ENCODE measurements around the gene NDUFAF3. TPM values are rescaled to one million over a fixed set of nuclear protein-coding genes. Genes with fewer than 3 reads are reported as not detected.

The NDUFAF3 gene
- total and polyA plus RNA-seq, 2 donors (not counting 3 experiments of a cell fraction or from before 2014, with no cell fraction given) = 91.1 to 91.4 TPM

- DNase-seq (ENCODE audit: low read depth, low spot score) (no peak), FAIRE-seq (no peak)
- H3K4me3 ChIP-seq (replicated peaks in 1 of 3; ENCODE audit: insufficient read depth in 1 of 3, low read depth in 1 of 3, low read length in 3 of 3) = no peak overlapping the region
- H3K9ac ChIP-seq (replicated peaks; ENCODE audit: extremely low read depth, insufficient read depth, low read length) = no peak overlapping the region
- no TSS peak for BruUV-seq (replicated peaks)
- H3K4me2 ChIP-seq (ENCODE audit: insufficient read depth, low read length) = peak overlapping the region; percentile 74
- no peak overlapping the region for H2AFZ ChIP-seq (ENCODE audit: low read depth, low read length)
- H3K79me2 ChIP-seq (ENCODE audit: control insufficient read depth, insufficient read depth, low read length) = peaks cover 19% of the 10 kb centered on the region
- no peaks in the 10 kb centered on the region for H4K20me1 ChIP-seq (replicated peaks; ENCODE audit: control insufficient read depth, extremely low read depth, insufficient read depth, low read length)
- H3K9me1 ChIP-seq (replicated peaks; ENCODE audit: control insufficient read depth, extremely low read depth, insufficient read depth, low read length) = no peaks in the 10 kb centered on the region
- POLR2A ChIA-PET = interaction anchor here (1.6 to 5.4 kb wide), 2 partner anchors 16 to 29 kb away, joined by 6 to 40 read pairs; partner anchors contain the start of genes NDUFAF3 and WDR6
- dilution Hi-C loops (cut with MboI; ENCODE audit: extremely low pct_ligation_motif_present, low sequenced_read_pairs) (no loop called here), intact Hi-C loops (cut with micrococcal nuclease) (loop anchor here (1.0 kb wide), 1 partner anchor 15 kb away; the partner anchor contains the start of gene WDR6)
- H3K36me3 ChIP-seq (ENCODE audit: control insufficient read depth in 2 of 2, extremely low read depth in 1 of 2, insufficient read depth in 2 of 2, low read length in 2 of 2) = peaks cover 0 to 3% of the 10 kb centered on the region in 2 experiments
- CTCF ChIA-PET = interaction anchor here (8.8 kb wide), 1 partner anchor 17 kb away, joined by 254 read pairs; the partner anchor contains the start of gene WDR6
- no peaks in the 10 kb centered on the region for H3K9me3 ChIP-seq (replicated peaks; ENCODE audit: control insufficient read depth, insufficient read depth, low read length)
- H3K27me3 ChIP-seq (ENCODE audit: control insufficient read depth in 2 of 2, insufficient read depth in 2 of 2, low read length in 2 of 2) = no peaks in the 10 kb centered on the region
- H3K27ac ChIP-seq (ENCODE audit: insufficient read depth, low read depth, low read length) = no peak overlapping the region
- peaks cover 21% of the 10 kb centered on the region for H3K4me1 ChIP-seq (ENCODE audit: control insufficient read depth, extremely low read depth, insufficient read depth, low read length)
- TF ChIP-seq MAX (IDR thresholded peaks at IDR 0.05; ENCODE audit: insufficient read depth, insufficient read length) (no peak), POLR2A (IDR thresholded peaks at IDR 0.05; ENCODE audit: low read depth, low read length) (no peak), CTCF (IDR thresholded peaks at IDR 0.05; ENCODE audit: extremely low read depth in 1 of 2, insufficient read depth in 1 of 2, low read depth in 1 of 2, low read length in 2 of 2) (no peak), EZH2 (IDR thresholded peaks at IDR 0.05; ENCODE audit: borderline replicate concordance, low read depth, low read length, severe bottlenecking) (no peak), POLR2AphosphoS5 (IDR thresholded peaks at IDR 0.05; ENCODE audit: insufficient read depth, low read depth, low read length) (no peak), GATA2 (IDR thresholded peaks at IDR 0.05; ENCODE audit: insufficient read depth, insufficient read length, low read depth, low read length) (no peak), MYC (IDR thresholded peaks at IDR 0.05; ENCODE audit: low read depth, low read length) (no peak), JUN (IDR thresholded peaks at IDR 0.05; ENCODE audit: borderline replicate concordance, insufficient read depth, insufficient read length, low read depth) (no peak), FOS (IDR thresholded peaks at IDR 0.05; ENCODE audit: borderline replicate concordance, insufficient read depth, low read length) (no peak)
These were observed 29.9 kb upstream of the NDUFAF3 start for GRCh38 chr3:48991851-48992545.
